ENCODE measurements around the gene MRPL28.
"Not testable (repeated sequence)": the region's sequence is repeated elsewhere in the genome, so short reads cannot be mapped to it uniquely, and the experiment has no call there.

MRPL28 gene

DNA sequence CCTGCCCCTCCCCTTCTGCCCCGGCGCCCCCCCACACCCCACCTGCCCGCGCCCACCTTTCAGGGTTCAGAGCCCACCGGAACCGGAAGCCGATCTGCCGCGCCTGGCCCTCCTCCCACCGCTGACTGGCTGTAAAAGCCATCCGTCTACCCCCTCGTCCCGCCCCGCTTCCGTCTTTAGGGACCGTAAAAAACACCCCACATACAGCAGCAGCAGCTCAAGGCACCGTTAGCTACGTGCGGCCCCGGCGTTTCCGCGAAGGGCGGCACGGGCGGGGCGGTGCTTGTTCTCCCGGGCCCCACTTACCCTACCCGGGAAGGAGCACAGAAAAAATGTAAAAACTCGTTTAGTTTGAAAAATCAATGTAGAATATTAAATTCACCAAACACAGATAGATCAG lies at the start of gene MRPL28:
MRPL28 (minus strand) TSS at position 96 of the 400 bp plus-strand sequence. CDS start 320 bp downstream, outside the sequence.
- DNase-seq: peak; percentile 56

DNA sequence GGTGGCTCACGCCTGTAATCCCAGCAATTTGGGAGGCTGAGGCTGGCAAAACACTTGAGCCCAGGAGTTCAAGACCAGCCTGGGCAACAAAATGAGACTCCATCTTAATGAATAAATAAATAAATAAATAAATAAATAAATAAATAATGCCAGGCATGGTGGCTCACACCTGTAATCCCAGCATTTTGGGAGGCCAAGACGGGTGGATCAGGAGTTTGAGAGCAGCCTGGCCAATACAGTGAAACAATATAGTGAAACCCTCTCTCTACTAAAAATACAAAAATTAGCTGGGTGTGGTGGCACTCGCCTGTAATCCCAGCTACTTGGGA lies 44.8 kb upstream of the MRPL28 start:
- DNase-seq: not testable (repeated sequence)

DNA sequence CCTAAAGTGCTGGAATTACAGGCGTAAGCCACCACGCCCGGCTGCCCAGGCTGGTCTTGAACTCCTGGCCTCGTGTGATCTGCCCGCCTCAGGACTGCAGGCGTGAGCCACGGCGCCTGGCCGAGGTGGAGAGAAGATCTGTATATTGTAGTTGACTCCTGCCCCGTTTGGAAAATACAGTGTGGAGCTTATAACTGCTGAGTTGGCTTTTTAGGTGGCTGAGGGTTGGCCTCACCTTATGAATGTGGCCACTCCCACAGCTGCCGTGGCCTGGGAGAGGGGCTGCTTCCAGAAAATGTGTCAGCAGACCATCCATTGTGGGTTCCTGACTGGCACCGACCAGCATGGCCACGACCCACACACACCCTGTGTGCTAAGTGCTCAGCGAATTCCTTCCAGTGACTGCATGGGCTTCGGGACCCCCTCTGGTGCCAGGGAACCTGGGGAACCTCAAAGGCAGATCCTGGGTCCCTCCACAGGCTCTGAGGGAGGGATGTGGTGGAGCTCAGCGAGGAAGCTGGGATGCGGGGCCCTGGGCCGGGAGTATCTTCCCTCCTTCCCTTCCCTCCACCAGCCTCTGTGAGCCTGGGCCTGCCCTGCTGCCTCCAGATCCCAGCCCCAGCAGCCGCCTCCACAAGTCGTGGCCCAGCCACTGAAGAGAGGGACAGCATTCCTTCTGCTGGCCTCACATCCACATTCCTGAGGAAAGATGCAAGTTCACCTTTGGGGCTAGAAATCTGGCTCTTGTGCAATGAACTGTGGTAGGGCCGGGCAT lies 44.2 kb upstream of the MRPL28 start:
- no peak for DNase-seq

DNA sequence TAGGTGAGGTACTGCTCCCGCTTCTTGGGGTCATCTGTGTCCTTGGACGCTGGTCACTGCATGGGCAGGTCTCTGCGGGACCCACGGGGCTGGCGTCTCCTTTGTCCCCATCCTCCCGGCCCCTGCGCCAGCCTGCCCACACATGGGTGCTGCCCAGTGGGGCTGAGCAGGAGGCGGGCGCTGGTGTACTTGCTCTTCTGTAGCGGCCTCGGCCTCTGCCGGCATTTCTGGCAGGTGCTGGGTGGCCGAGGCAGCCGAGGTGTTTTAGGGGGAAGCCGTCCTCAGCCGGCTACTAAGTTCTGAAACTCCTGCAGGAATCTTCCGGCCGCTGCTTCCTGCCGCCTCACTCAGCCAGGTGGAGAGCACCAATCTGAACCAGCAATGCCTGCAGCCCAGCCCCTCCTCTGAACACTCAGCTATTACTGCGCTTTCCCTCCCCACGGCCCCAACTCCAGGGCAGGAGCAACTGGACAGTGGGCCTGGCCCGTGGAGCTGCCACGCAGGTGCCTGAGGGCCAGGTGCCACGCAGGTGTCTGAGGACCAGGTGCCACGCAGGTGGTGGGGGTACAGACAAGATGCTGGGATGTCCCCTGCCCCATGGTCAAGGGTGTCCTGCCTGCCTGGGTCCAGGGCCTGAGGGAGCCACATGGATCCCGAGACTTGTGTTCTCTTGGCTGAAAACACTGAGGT lies 41.4 kb upstream of the MRPL28 start:
- DNase-seq: no peak

DNA sequence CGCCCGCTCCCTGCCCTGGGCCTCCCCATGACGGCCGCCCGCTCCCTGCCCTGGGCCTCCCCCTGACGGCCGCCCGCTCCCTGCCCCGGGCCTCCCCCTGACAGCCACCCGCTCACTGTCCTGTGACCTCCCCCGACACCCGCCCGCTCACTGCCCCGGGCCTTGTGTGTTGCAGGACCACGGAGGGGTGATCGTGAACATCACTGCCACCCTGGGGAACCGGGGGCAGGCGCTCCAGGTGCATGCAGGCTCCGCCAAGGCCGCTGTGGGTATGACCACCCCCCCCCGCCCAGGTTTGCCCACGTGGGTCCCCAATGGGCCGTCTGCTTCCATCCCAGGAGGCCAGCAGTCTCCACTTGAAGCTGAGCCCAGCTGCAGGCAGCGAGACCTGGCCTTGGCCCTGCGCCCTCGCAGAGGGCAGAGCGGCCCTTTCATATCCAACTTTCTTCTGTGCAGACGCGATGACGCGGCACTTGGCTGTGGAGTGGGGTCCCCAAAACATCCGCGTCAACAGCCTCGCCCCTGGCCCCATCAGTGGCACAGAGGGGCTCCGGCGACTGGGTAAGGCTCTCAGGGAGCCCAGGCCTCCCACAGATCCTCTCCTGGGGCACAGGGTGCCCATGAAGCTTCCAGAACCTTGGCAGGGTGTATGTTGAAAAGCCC lies 40.3 kb upstream of the MRPL28 start:
- DNase-seq: no peak

DNA sequence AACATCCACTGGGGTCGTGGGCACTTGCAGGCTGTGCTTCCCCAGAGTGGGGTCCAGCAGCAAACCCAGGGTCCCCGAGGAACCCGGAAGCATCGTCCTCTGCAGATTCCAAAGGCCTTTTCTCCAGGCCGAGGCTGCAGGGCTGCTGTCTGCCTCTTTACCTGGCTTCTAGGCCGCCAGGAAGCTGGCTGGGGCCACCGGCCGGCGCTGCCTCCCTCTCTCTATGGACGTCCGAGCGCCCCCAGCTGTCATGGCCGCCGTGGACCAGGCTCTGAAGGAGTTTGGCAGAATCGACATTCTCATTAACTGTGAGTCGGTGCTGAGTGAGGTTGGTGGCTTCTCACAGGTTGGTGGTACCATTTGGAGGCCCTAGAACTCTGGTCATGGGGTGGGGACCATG lies 36.9 kb upstream of the MRPL28 start:
- no peak for DNase-seq

DNA sequence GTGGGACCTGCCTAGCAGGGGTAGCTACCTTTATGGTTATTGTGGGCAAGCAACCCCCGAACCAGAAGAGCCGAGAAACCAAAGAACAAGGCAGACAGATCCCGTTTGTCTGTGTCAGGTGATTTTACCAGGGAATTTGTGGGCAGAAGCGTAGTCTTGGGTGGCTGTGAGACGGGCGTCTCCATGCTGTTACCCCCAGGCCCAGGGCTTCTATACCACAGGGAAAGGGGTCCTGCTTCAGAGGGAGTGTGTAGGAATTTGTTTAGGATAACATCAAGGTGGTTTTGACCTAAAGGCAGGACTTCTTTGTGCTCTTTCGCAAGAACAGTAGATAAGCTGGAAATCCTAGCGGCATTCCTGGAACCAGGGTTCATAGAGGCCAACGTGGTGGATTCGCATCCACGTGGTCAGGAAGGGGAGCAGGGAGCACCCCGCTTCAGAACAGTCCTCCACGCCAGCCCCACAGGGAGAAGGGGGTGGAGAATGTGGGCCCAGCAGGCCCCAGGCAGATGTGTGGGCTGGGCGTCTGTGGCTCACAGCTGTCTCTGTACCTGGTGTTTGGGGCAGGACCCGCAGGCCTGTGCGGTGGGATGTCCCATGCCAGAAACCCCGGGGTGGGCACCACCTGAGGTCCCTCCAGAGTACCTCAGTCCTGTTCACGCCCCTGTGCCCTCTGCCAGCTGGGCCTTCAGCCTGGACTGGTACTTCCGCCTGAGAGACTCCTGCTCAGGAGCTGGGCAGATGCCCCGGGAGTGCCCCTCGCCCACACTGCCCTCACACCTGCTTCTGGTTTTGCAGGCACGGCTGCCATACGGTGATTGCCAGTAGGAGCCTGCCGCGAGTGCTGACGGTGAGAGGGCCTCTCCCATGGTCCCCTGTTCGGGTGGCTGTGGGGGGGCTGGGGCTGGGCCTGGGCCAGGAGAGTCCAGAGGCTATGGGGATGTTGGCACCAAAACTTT lies 35.5 kb upstream of the MRPL28 start:
- DNase-seq: no peak

DNA sequence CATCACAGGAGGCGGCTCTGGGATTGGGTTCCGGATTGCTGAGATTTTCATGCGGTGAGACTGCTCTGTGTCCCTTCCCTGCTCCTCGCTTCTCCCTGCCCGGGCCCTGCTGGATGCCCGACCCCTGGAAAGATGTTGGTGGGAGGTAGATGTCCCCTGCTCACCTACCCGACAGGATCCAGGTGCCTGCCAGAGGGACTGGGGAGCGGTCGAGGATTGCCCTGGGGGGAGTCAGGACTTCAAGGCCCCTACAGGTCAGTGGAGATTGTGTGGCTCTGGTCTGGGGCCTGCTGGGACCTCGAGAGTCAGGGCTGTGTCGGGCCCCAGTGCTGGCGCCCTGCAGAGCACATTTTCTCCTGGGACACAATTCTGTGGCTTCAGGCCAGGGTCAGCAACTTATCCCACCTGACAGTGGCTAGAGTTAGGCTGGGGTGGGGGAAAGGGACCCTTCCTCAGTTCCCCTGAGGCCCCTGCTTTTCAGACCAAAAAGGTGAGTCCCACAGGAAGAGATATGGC lies 34.7 kb upstream of the MRPL28 start:
- DNase-seq: no peak

DNA sequence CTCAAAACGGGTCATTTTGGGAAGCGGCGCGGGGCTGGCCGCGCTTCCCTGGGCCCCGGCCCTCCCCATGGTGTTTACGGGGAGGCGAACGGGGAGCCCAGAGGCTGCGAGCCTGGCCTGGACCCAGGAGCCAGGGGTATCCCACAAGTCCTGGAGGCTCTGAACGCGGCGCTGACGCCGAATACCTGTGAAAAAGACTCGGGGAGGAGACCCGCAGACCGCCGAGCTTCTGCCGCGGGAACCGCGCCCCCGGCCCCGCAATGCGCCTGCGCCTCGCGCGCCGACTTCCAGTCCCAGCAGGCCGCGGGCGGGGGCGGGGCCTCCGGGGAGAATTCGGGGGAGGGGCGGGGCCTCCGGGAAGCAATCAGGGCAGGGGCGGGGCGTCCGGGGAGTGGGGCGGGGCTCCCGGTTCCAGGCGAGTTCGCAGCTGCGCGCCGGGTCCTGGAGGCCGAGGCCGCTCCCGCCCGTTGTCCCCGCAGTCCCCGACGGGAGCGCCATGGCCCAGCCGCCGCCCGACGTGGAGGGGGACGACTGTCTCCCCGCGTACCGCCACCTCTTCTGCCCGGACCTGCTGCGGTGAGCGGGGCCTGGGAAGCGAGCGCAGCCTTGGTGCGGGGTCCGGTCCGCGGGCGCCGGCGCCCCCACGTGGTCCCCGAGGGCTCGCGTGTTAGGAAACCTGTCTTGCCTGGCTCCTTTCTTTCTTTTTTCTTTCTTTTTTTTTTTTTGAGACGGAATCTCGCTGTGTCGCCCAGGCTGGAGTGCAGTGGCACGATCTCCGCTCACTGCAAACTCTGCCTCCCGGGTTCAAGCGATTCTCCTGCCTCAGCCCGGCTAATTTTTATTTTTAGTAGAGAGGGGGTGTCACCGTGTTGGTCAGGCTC lies 31.4 kb upstream of the MRPL28 start, which contains the start of gene DECR2:
DECR2 (plus strand) TSS at position 418 of the 881 bp plus-strand sequence; CDS start at position 497, 79 bp downstream.
- DNase-seq: peak; percentile 54

DNA sequence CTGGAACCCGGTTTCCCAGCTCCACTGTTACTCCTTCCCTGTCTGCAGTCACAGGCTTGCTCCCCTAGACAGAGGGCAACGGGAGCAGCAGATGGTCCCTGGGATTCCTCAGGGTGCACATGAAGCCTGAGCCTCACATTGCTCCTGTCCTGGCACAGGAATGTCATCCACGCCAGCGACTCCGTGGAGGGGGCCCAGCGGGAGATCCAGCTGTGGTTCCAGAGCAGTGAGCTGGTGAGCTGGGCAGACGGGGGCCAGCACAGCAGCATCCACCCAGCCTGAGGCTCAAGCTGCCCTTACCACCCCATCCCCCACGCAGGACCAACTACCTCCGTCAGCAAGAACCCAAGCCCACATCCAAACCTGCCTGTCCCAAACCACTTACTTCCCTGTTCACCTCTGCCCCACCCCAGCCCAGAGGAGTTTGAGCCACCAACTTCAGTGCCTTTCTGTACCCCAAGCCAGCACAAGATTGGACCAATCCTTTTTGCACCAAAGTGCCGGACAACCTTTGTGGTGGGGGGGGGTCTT lies 29.8 kb upstream of the MRPL28 start:
- DNase-seq: no peak

DNA sequence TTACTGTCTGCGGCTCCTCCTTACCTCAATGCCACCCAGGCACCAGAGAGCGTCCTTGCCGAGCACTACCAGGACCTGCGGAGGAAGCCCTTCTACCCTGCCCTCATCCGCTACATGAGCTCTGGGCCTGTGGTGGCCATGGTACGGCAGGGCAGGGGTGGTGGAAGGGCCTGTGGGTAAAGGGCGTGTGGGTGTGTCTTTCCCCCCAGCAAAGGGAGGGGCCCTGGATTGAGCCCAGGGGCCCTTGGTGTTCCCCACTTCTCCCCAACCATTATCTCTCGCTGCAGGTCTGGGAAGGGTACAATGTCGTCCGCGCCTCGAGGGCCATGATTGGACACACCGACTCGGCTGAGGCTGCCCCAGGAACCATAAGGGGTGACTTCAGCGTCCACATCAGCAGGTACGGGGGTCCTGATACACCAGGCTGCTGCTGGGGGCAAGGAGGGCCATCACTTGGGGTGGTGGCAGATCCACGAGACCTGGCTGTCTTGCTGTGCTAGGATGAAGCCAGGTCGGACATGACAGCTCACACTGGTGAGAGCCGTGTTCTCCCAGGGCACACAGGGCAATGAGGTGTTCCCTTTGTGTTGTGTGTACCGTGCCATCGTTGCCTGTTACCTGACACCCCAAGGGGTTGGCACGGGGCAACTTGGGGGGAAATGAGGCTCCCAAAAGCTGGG lies 29.1 kb upstream of the MRPL28 start:
- no peak for DNase-seq

DNA sequence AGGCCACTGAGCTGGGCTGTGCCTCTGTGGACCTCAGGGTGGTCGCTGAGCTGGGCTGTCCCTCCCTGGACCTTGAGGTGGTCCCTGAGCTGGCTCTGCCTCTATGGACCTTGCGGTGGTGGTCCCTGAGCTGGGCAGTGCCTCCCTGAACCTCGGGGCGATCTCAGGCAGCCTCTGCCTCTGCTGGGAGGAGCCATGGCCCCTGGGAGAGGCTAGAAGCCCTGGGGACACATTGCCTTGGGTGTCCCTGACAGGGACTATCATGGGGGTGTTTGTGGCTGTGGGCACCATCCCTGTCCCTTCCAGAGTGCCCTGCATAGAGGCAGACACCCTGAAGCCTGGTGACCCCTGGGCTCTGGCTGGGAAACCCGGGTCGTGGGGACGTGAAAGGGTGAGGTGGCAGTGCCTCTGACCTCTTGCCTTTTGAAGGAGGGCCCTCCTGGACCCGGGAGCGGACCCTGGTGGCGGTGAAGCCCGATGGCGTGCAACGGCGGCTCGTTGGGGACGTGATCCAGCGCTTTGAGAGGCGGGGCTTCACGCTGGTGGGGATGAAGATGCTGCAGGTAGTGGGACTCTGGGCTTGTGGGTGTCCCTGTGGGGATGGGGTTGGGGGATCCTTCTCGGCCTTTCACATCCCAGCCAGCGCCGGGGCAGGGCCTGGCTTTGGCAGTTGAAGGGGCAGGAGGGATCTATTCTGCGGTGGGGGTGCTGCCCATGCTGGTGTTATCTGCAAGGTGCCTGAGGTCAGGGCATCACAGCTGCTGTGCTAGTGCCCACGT lies 28.4 kb upstream of the MRPL28 start:
- DNase-seq: no peak

DNA sequence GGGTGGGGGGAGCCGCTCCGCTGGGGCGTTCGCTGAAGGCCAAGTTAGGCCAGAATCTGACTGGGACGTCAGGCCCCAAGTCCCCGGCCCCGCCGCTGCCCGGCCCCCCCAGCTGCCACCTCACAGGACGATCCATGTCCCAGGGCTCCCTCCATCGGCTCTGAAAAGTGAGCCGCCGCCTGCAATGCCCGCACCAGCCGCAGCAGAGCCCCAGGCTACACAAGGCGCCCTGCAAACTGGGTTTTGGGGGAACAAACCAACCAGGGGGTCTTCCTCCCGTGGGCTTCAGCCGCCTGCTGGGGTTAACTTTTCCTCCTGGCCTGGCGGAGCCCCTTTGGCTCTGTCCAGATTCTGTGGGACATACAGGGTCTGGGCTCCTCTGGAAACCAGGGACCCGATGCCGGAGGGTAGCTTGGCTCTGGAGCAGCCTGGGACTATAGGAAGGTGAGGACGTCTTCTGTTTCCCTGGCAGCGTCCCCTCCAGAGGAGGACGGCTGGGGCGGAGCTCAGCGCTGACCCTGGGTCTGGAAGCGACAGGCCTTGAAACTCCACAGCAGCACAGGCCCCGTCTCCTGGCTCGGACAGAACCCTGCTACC lies 27.5 kb upstream of the MRPL28 start:
- DNase-seq: no peak

DNA sequence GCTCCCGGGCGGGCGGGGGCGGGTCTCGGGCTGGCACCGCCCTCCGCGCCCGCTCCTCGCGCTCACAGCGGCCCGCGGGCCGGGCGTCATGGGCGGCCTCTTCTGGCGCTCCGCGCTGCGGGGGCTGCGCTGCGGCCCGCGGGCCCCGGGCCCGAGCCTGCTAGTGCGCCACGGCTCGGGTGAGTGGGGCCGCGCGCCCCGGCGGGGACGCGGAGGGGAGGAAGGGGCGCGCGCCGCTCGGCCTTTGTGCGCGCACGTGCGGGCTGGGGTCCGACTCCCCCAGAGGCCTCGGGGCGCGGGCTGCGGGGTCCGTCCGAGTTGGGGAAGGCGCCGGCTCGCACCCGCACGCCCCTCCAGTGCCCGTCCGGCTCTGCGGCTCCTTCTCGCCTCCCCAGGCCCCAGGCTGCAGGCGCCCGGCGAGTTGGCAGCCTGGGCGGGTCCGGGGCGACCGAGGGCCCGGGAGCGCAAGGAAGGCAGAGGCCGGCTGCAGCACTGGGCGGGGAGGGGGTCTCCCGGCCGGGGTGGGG lies 26.9 kb upstream of the MRPL28 start, which contains the start of gene NME4:
NME4 (plus strand) TSS at position 65 of the 527 bp plus-strand sequence; CDS start at position 89, 24 bp downstream.
- no peak for DNase-seq

DNA sequence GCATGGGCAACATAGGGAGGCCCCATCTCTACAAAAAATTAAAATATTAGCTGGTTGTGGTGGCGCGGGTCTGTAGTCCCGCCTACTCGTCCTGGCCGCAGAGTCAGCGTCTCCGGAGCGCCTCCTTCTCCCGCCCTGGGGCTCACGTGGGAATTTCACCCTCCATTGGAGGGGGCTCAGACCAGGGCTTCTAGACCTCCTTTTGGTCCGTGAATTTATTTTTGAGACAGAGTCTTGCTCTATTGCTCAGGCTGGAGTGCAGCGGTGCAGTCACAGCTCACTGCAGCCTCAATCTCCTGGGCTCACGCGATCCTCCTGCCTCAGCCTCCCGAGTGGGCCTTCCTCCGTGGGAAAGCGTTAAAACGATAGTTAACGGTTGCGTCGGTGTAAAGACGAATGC lies 26.3 kb upstream of the MRPL28 start:
- no peak for DNase-seq

DNA sequence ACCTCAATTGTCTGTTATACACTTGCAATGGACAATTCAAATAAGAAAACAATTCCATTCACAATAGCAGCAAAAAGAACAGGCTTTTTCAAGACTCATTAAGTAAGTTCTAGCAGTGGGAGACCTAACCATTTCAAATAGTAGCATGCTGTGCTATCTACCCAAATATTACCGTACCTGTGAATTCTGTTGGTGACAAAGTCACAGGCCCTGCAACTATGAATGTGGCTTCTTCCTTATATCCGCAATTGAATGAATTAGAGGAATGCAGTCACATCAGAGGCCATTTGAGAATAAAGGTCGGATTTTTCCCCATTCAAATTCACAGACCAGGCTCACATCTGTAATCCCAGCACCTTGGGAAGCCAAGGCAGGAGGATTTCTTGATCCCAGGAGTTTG lies 25.9 kb upstream of the MRPL28 start:
- DNase-seq: peak; percentile 20

DNA sequence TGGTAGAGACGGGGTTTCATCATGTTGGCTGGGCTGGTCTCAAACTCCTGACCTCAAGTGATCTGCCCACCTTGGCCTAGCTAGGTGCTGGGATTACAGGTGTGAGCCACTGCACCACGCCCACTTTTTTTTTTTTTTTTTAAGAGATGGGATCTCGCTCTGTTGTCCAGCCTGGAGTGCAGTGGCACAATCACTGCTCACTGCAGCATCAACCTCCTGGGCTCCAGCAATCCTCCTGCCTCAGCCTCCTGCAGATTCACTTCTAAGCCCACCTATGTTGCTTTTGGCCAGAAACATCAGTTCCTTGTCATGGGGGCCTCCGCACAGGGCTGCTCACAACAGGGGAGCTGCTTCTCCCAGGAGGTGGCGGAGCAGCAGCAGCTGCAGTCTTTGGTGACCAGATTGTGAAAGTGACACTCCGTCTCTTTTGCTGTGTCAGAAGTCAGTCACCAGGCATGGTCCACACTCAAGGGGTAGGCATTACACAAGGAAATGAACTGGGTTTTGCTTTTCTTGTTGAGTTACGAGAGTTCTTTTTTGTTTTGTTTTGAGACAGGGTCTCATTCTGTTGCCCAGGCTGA lies 22.2 kb upstream of the MRPL28 start:
- no peak for DNase-seq

DNA sequence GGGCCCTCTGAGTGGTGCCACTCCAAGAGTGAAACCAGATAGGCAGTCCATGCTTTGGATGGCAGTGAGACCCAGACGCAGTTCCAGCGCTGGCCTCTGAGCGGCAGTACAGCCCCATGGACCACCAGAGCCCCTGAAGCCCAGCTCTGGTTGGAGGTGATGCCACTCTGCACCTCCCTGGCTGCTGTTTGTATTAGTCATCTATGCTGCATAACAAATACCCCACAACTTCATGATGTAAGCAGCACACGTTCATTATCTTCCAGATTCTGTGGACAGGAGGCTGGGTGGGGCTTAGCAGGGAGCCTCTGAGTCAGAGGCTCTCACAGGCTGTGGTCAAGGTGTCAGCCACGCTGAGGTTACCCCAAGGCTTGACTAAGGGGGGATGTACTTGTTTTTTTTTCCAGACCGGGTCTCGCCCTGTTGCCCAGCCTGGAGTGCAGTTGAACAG lies 21.6 kb upstream of the MRPL28 start:
- DNase-seq: no peak
